HTR-8/SVneo (cell line): ENCODE results near the gene GFAP.

ENCODE experiments used
- DNase-seq: peaks from one replicate; pipeline ENCODE4 v3.0.0; 2011; ENCODE audit warnings: low spot score, mixed read lengths; ENCODE audit not compliant: insufficient read length
- FAIRE-seq: peaks from 2 replicates; lab custom pipeline; 2011; peaks lifted over from hg19 to GRCh38; lab: Jason Lieb, UNC

GFAP gene

DNA sequence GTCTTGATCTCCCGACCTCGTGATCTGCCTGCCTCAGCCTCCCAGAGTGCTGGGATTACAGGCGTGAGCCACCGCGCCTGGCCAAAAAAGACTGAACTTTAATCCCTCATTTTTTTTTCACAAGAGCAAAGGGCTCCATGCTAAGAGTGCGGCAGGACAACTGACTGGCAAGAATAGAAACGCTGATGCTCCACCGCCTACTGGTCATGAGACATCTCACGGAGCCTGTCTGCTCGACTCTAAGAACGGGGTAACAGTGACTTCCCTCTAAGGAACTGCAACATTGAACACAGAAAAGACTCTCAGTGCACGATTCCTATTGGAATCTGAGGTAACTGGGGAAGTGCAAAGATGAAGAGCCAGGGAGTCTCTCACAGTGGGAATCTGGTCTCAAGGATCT, 43.7 kb downstream of the GFAP start:
- DNase-seq = no peak
- no peak for FAIRE-seq

- no peak for FAIRE-seq
Observed at GRCh38 chr17:44867841-44868240, 47.5 kb downstream of the GFAP start.

DNA sequence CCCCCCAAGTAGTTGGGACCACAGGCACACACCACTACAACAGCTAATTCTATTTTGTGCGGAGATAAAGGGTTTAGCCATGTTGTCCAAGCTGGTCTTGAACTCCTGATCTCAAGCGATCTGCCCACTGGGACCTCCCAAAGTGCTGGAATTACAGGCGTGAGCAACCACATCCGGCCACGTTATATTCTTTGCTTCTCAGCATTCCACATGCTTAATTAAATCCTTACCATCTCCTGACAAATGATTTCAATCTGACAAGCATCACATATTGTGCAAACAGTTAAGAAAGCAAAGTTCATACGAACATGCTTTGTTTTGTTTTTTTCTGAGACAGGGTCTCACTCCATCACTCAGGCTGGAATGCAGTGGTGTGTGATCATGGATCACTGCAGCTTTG, 49.4 kb downstream of the GFAP start:
- DNase-seq = no peak
- FAIRE-seq = no peak

More at GRCh38 chr17:44867841-44868240, 47.5 kb downstream of the GFAP start:
- no peak for DNase-seq

DNA sequence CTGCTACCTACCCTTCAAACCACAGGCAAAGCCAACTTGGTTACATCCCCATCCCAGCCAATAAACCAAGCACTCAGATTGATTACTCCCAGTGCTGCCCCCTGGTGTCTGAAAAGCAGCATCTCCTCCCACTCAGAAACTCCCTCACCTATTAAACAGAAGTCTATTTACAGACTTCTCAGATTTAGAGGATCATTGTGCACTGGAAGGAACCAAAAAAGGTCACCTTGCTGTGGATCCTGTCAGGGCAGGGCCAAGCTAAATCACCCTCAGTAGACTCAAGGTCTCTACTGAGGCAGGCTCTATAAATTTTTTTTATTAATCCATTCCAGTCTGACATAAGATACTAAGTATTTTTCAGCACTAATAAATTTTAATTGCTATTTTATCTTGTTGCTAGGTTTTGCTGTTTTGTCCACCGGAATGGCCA, 50.1 kb downstream of the GFAP start:
- peak; percentile 88 for DNase-seq
- FAIRE-seq = peak; percentile 67

DNA sequence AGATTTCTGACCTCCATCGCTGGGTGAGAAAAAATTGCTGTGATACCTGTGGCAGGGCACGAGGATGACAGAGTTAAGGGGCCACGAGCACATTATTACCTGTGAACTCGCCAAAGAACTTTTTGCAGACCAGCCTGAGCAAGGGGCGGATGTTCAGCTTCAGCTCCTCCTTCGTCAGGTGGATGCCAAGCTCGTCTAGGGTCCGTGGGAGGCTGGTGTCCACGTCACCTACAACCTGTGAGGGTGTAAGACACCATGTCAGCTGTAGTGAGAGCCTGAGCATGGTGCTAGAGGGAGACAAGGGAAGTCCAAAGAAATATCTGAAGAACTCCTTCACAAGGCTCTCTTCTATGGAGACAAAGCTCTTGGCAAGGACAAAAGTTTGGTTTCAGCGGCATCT, 50.5 kb downstream of the GFAP start:
- FAIRE-seq = no peak
- no peak for DNase-seq

- DNase-seq = no peak
- FAIRE-seq = no peak
Observed at GRCh38 chr17:44863061-44863918, 52.0 kb downstream of the GFAP start.

DNA sequence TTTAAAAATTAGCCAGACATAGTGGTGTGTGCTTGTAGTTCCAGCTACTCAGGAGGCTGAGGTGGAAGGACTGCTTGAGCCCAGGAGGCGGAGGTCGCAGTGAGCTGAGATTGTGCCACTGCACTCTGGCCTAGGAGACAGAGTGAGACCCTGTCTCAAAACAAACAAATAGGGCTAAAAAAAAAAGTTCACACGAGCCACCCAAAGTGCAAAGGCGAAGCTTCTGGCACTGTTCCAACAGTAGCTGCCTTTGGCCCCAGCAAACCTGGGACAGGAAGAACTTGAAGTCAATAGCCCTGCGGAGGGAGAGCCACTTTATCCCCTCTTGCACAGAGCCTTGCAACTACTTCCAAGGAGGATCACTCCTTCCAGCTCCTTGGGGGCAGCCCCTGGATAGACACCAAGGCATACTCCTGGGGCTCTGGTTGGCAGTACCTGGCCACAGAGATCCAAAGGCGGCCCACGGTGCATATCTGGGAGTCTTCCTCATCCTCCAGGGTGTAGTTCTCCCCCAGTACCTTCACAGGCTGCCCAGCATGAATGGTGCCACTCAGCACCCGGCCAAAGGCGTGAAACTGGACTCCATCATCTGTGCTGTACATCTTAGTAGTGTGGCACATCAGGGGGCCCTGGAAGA, 52.9 kb downstream of the GFAP start:
- DNase-seq (no peak), FAIRE-seq (no peak)

DNA sequence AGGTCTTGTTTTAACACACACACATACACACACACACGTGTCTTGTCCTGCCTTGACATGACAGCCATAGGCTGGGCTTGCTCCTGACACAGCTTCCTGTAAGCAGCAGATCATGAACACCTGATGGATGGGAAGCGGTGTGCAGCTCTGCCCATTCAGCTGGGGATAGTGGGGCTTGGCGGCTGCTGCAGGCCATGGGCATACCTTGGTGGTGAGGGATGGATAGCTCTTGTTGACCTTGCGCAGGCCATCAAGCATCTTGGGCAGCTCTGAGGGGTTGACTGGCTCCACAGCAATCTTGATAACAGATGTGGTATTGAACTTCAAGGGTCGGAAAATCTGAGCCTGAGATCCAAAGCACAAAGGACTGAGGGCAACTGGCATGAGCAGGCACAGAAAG, 55.6 kb downstream of the GFAP start:
- FAIRE-seq = no peak
- no peak for DNase-seq

- no peak for FAIRE-seq
- DNase-seq = no peak
Observed at GRCh38 chr17:44854192-44854591, 61.1 kb downstream of the GFAP start.
